GM23338 (cell line): Measurements from ENCODE around the gene IKZF3. TPM values are rescaled to one million over a fixed set of nuclear protein-coding genes. Genes with fewer than 3 reads are reported as not detected.

Experiments used
- ATAC-seq: fragments of 200-7000 bp; cut with Tn5 transposase; 3 replicates; pipeline ENCODE4 v1.9.1; 2020
- DNase-seq: peaks from one replicate; pipeline ENCODE4 v3.0.0-alpha.2; 2015; ENCODE audit warnings: low spot score
- H2AFZ ChIP-seq: fragments of 200-600 bp; sonication (generic); 2 replicates; pipeline ENCODE4 v1.8.0; 2016; ENCODE audit warnings: antibody characterized with exemption, mild to moderate bottlenecking, moderate library complexity
- H3F3A ChIP-seq: fragments of 200-600 bp; sonication (generic); replicated peaks from 2 replicates; pipeline ENCODE4 v1.8.0; 2017; ENCODE audit warnings: antibody characterized with exemption, mixed run types, low read depth
- H3K27ac ChIP-seq: fragments of 200-600 bp; sonication (generic); 2 replicates; pipeline ENCODE4 v1.6.1; 2016; ENCODE audit warnings: low read depth
- H3K27me3 ChIP-seq: fragments of 200-600 bp; sonication (generic); 2 replicates; pipeline ENCODE4 v1.8.0; 2016; ENCODE audit warnings: mild to moderate bottlenecking, mixed run types, moderate library complexity; ENCODE audit not compliant: insufficient read depth
- H3K36me3 ChIP-seq: fragments of 200-600 bp; sonication (generic); 2 replicates; pipeline ENCODE4 v1.8.0; 2016; ENCODE audit warnings: mild to moderate bottlenecking; ENCODE audit not compliant: insufficient read depth
- H3K4me1 ChIP-seq: fragments of 200-600 bp; sonication (generic); 2 replicates; pipeline ENCODE4 v1.8.0; 2016; ENCODE audit warnings: mild to moderate bottlenecking, moderate library complexity; ENCODE audit not compliant: insufficient read depth
- H3K4me2 ChIP-seq: fragments of 200-600 bp; sonication (generic); 2 replicates; pipeline ENCODE4 v1.7.1; 2017; ENCODE audit warnings: mixed run types
- H3K4me3 ChIP-seq: fragments of 200-600 bp; sonication (generic); 2 replicates; pipeline ENCODE4 v1.6.1; 2016; ENCODE audit warnings: mixed run types
- H3K79me2 ChIP-seq: fragments of 200-600 bp; sonication (generic); replicated peaks from 2 replicates; pipeline ENCODE4 v1.8.0; 2017; ENCODE audit warnings: mild to moderate bottlenecking; ENCODE audit not compliant: insufficient read depth
- H3K9me2 ChIP-seq: fragments of 200-600 bp; sonication (generic); 2 replicates; pipeline ENCODE4 v1.8.0; 2017; ENCODE audit not compliant: insufficient read depth
- H4K20me1 ChIP-seq: fragments of 200-600 bp; sonication (generic); replicated peaks from 2 replicates; pipeline ENCODE4 v1.8.0; 2017; ENCODE audit warnings: mild to moderate bottlenecking; ENCODE audit not compliant: insufficient read depth
- H3K27ac Mint-ChIP-seq: 2 replicates; pipeline ENCODE4 v1.8.0; 2020; ENCODE audit warnings: inconsistent platforms, mild to moderate bottlenecking, moderate library complexity, mixed read lengths
- H3K27me3 Mint-ChIP-seq: 3 replicates; pipeline ENCODE4 v1.8.0; 2022; ENCODE audit warnings: low read depth, mild to moderate bottlenecking, moderate library complexity, mixed read lengths, inconsistent platforms; ENCODE audit not compliant: insufficient read depth, poor library complexity
- H3K36me3 Mint-ChIP-seq: 3 replicates; pipeline ENCODE4 v1.8.0; 2021; ENCODE audit warnings: low read depth, mild to moderate bottlenecking, inconsistent platforms, moderate library complexity, mixed read lengths
- H3K4me1 Mint-ChIP-seq: 3 replicates; pipeline ENCODE4 v1.8.0; 2020; ENCODE audit warnings: mild to moderate bottlenecking, inconsistent platforms, mixed read lengths
- H3K4me3 Mint-ChIP-seq: 3 replicates; pipeline ENCODE4 v1.8.0; 2021; ENCODE audit warnings: moderate library complexity, mild to moderate bottlenecking, inconsistent platforms, mixed read lengths
- H3K9me3 Mint-ChIP-seq: 3 replicates; pipeline ENCODE4 v1.8.0; 2020; ENCODE audit warnings: moderate library complexity, mild to moderate bottlenecking, inconsistent platforms, mixed read lengths
- CREB1 ChIP-seq: fragments of 250-450 bp; sonication (Bioruptor Pico); IDR thresholded peaks from 2 replicates; pipeline ENCODE4 v1.5.0; 2020; ENCODE audit warnings: low read depth, mild to moderate bottlenecking, moderate library complexity
- ETS1 ChIP-seq: IDR thresholded peaks from 2 replicates; pipeline ENCODE4 v1.6.1; 2016; ENCODE audit warnings: antibody characterized with exemption
- EZH2 ChIP-seq: fragments of 200-600 bp; sonication (generic); IDR thresholded peaks from one replicate; pipeline ENCODE4 v1.8.0; 2017; ENCODE audit warnings: antibody characterized with exemption, mild to moderate bottlenecking, low read depth; ENCODE audit not compliant: unreplicated experiment
- EZH2phosphoT487 ChIP-seq: fragments of 200-600 bp; sonication (generic); IDR thresholded peaks from one replicate; pipeline ENCODE4 v1.8.1; 2018; ENCODE audit warnings: antibody characterized with exemption; ENCODE audit not compliant: unreplicated experiment
- JUNB ChIP-seq: IDR thresholded peaks from one replicate; pipeline ENCODE4 v1.6.1; 2016; ENCODE audit warnings: antibody characterized with exemption; ENCODE audit not compliant: unreplicated experiment
- POLR2AphosphoS5 ChIP-seq: IDR thresholded peaks from 2 replicates; pipeline ENCODE4 v1.6.1; 2016; ENCODE audit warnings: antibody characterized with exemption, low read depth
- STAT1 ChIP-seq: IDR thresholded peaks from one replicate; pipeline ENCODE4 v1.6.1; 2016; ENCODE audit warnings: antibody characterized with exemption; ENCODE audit not compliant: unreplicated experiment
- ZNF114 ChIP-seq: fragments of 250-450 bp; sonication (Bioruptor Pico); IDR thresholded peaks from 2 replicates; pipeline ENCODE4 v1.5.0; 2020; ENCODE audit warnings: mild to moderate bottlenecking, moderate library complexity
- ZNF331 ChIP-seq: fragments of 250-450 bp; sonication (Bioruptor Pico); IDR thresholded peaks from 2 replicates; pipeline ENCODE4 v1.5.0; 2020; ENCODE audit warnings: low read depth, mild to moderate bottlenecking, moderate library complexity
- polyA plus RNA-seq: library from polyadenylated mRNA; unstranded; fragments of >200 nt; fragmentation: Nextera tagmentation; extraction: Ambion mirVana; gene quantifications from 2 replicates; pipeline ENCODE4 v1.2.1, GENCODE V29; 2016
- total RNA-seq: library from RNA; depleted of rRNA; stranded (reverse); fragments of >200 nt; shearing (Covaris generic); gene quantifications from 2 replicates; pipeline ENCODE4 v1.2.3, GENCODE V29; 2014
- TF ChIP-seq, protein P1 (sequence below), 2 experiments: fragments of 200-600 bp in 1 of 2; sonication (generic) in 1 of 2; conservative IDR thresholded peaks; 2 replicates each; pipeline versions ENCODE4 v1.5.1 to v1.6.1; 2016 to 2017; ENCODE audit warnings: antibody characterized with exemption in 2 of 2, low read depth in 2 of 2, mild to moderate bottlenecking in 2 of 2, moderate library complexity in 1 of 2
- TF ChIP-seq, protein P2 (sequence below): fragments of 250-450 bp; sonication (Bioruptor Pico); IDR thresholded peaks from 2 replicates; pipeline ENCODE4 v1.5.0; 2020; ENCODE audit warnings: mild to moderate bottlenecking, moderate library complexity

Gene IKZF3
- total and polyA plus RNA-seq, 2 experiments from 2014 or later: 0.11 to 0.76 TPM

DNA sequence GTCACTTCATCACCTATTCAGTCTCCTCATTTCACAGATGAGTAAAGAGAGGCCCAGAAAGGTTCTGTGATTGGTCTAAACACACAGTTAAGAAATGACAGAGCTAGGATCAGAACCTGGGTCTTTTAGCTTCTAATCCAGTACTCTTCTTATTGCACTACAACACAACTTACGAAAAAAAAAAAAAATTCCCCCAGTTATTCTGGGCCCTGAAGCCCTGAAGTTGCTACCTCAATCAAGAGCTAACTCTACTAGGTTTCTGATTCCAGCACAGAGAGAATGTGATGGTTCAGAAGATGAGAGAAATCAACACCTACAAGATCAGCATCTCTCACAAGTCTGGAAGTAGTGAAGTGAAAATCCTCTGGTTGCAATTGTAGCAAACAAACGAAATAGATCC is 89.1 kb downstream of the IKZF3 start (continued):
- no peak for TF ChIP-seq ETS1
- TF ChIP-seq, protein P1, sequence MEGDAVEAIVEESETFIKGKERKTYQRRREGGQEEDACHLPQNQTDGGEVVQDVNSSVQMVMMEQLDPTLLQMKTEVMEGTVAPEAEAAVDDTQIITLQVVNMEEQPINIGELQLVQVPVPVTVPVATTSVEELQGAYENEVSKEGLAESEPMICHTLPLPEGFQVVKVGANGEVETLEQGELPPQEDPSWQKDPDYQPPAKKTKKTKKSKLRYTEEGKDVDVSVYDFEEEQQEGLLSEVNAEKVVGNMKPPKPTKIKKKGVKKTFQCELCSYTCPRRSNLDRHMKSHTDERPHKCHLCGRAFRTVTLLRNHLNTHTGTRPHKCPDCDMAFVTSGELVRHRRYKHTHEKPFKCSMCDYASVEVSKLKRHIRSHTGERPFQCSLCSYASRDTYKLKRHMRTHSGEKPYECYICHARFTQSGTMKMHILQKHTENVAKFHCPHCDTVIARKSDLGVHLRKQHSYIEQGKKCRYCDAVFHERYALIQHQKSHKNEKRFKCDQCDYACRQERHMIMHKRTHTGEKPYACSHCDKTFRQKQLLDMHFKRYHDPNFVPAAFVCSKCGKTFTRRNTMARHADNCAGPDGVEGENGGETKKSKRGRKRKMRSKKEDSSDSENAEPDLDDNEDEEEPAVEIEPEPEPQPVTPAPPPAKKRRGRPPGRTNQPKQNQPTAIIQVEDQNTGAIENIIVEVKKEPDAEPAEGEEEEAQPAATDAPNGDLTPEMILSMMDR (conservative IDR thresholded peaks at IDR 0.05; ENCODE audit: low read depth in 2 of 2): no peak
- no peak for TF ChIP-seq ZNF331 (CRISPR knock-in tag)

- no peaks in the 10 kb centered on the region for H3K4me1 ChIP-seq
- no peak overlapping the region for H3K4me2 ChIP-seq
- ATAC-seq (no peak), DNase-seq (no peak)
- H2AFZ ChIP-seq: no peak overlapping the region; the same call in 1 of the 2 replicates
- Mint-ChIP-seq H3K27ac (no peak overlapping the region), H3K4me3 (no peak overlapping the region), H3K9me3 (no peaks in the 10 kb centered on the region), H3K27me3 (peaks cover 6% of the 10 kb centered on the region), H3K4me1 (peaks cover 14% of the 10 kb centered on the region), H3K36me3 (no peaks in the 10 kb centered on the region)
- H3K9me2 ChIP-seq: no peaks in the 10 kb centered on the region
- H3K27ac ChIP-seq: no peak overlapping the region
- H4K20me1 ChIP-seq: no peaks in the 10 kb centered on the region
- no peaks in the 10 kb centered on the region for H3K79me2 ChIP-seq
- H3F3A ChIP-seq: no peaks in the 10 kb centered on the region
- H3K36me3 ChIP-seq: no peaks in the 10 kb centered on the region
- H3K4me3 ChIP-seq: no peak overlapping the region
- no peaks in the 10 kb centered on the region for H3K27me3 ChIP-seq
- TF ChIP-seq POLR2AphosphoS5 (no peak), EZH2 (no peak), JUNB (no peak), ETS1 (no peak), CREB1 (CRISPR knock-in tag) (no peak), EZH2phosphoT487 (no peak), STAT1 (no peak), ZNF114 (no peak)
- TF ChIP-seq, protein P1 (conservative IDR thresholded peaks at IDR 0.05; ENCODE audit: low read depth in 2 of 2): no peak
- TF ChIP-seq, protein P2, sequence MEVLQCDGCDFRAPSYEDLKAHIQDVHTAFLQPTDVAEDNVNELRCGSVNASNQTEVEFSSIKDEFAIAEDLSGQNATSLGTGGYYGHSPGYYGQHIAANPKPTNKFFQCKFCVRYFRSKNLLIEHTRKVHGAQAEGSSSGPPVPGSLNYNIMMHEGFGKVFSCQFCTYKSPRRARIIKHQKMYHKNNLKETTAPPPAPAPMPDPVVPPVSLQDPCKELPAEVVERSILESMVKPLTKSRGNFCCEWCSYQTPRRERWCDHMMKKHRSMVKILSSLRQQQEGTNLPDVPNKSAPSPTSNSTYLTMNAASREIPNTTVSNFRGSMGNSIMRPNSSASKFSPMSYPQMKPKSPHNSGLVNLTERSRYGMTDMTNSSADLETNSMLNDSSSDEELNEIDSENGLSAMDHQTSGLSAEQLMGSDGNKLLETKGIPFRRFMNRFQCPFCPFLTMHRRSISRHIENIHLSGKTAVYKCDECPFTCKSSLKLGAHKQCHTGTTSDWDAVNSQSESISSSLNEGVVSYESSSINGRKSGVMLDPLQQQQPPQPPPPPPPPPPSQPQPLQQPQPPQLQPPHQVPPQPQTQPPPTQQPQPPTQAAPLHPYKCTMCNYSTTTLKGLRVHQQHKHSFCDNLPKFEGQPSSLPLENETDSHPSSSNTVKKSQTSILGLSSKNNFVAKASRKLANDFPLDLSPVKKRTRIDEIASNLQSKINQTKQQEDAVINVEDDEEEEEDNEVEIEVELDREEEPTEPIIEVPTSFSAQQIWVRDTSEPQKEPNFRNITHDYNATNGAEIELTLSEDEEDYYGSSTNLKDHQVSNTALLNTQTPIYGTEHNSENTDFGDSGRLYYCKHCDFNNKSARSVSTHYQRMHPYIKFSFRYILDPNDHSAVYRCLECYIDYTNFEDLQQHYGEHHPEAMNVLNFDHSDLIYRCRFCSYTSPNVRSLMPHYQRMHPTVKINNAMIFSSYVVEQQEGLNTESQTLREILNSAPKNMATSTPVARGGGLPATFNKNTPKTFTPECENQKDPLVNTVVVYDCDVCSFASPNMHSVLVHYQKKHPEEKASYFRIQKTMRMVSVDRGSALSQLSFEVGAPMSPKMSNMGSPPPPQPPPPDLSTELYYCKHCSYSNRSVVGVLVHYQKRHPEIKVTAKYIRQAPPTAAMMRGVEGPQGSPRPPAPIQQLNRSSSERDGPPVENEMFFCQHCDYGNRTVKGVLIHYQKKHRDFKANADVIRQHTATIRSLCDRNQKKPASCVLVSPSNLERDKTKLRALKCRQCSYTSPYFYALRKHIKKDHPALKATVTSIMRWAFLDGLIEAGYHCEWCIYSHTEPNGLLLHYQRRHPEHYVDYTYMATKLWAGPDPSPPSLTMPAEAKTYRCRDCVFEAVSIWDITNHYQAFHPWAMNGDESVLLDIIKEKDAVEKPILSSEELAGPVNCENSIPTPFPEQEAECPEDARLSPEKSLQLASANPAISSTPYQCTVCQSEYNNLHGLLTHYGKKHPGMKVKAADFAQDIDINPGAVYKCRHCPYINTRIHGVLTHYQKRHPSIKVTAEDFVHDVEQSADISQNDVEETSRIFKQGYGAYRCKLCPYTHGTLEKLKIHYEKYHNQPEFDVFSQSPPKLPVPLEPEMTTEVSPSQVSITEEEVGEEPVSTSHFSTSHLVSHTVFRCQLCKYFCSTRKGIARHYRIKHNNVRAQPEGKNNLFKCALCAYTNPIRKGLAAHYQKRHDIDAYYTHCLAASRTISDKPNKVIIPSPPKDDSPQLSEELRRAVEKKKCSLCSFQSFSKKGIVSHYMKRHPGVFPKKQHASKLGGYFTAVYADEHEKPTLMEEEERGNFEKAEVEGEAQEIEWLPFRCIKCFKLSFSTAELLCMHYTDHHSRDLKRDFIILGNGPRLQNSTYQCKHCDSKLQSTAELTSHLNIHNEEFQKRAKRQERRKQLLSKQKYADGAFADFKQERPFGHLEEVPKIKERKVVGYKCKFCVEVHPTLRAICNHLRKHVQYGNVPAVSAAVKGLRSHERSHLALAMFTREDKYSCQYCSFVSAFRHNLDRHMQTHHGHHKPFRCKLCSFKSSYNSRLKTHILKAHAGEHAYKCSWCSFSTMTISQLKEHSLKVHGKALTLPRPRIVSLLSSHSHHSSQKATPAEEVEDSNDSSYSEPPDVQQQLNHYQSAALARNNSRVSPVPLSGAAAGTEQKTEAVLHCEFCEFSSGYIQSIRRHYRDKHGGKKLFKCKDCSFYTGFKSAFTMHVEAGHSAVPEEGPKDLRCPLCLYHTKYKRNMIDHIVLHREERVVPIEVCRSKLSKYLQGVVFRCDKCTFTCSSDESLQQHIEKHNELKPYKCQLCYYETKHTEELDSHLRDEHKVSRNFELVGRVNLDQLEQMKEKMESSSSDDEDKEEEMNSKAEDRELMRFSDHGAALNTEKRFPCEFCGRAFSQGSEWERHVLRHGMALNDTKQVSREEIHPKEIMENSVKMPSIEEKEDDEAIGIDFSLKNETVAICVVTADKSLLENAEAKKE (CRISPR knock-in tag): no peak
These were observed 90.1 kb downstream of the IKZF3 start for GRCh38 chr17:39774047-39774446.
